Suprapubic skin (tissue), 4 donors: ENCODE results near the gene GRIN1. TPM values are rescaled to one million over a fixed set of nuclear protein-coding genes. Genes with fewer than 3 reads are reported as not detected.
A peak's percentile ranks its signal among the peaks of the same experiment; 100 is the strongest.

Source experiments
- DNase-seq, 2 donors: peaks; one replicate each; pipeline ENCODE4 v3.0.0-alpha.2; 2019; ENCODE audit warnings: low spot score in 2 of 2
- H3K27ac ChIP-seq: fragments of 200-600 bp; sonication (generic); one replicate; pipeline ENCODE4 v1.5.1; 2019
- H3K27me3 ChIP-seq: fragments of 200-600 bp; sonication (generic); one replicate; pipeline ENCODE4 v1.5.1; 2019
- H3K36me3 ChIP-seq: fragments of 200-600 bp; sonication (generic); one replicate; pipeline ENCODE4 v1.5.1; 2019
- H3K4me1 ChIP-seq: fragments of 200-600 bp; sonication (generic); one replicate; pipeline ENCODE4 v1.5.1; 2019
- H3K4me3 ChIP-seq: fragments of 200-600 bp; sonication (generic); one replicate; pipeline ENCODE4 v1.5.1; 2019; ENCODE audit warnings: mild to moderate bottlenecking
- H3K9me3 ChIP-seq: fragments of 200-600 bp; sonication (generic); one replicate; pipeline ENCODE4 v1.5.1; 2019
- CTCF ChIP-seq, 2 donors: fragments of 200-600 bp in 1 of 2; fragments of 450-650 bp in 1 of 2; sonication (generic) in 1 of 2; IDR thresholded peaks; one replicate each; pipeline ENCODE4 v1.5.1; 2016 to 2019; ENCODE audit warnings: antibody characterized with exemption in 2 of 2, mild to moderate bottlenecking in 1 of 2, moderate library complexity in 1 of 2
- EP300 ChIP-seq: sonication (generic); formaldehyde crosslinking; IDR thresholded peaks from one replicate; pipeline ENCODE4 v1.6.1; 2017; ENCODE audit warnings: antibody characterized with exemption
- POLR2A ChIP-seq, 2 donors: fragments of 450-650 bp; IDR thresholded peaks; one replicate each; pipeline ENCODE4 v1.6.1; 2017; ENCODE audit warnings: antibody characterized with exemption in 2 of 2, mild to moderate bottlenecking in 2 of 2, moderate library complexity in 2 of 2
- POLR2AphosphoS5 ChIP-seq, 3 donors: sonication (generic); formaldehyde crosslinking; IDR thresholded peaks; one replicate each; pipeline ENCODE4 v1.6.1; 2017; ENCODE audit warnings: antibody characterized with exemption in 3 of 3
- WGBS: methylation state at CpG from one replicate; pipeline ENCODE4 v1.1.5; 2018; 5-methylcytosine and 5-hydroxymethylcytosine counted together
- total RNA-seq, 4 donors: library from RNA; depleted of rRNA; stranded (reverse); fragments of >200 nt; gene quantifications; one replicate each; pipeline ENCODE4 v1.1.0, GENCODE V29; 2016

GRIN1 gene
- total RNA-seq, 4 donors from 2014 or later: 0.16 to 0.25 (median 0.16) TPM; not detected in 1

GRCh38 chr9:137175345-137175961 is 36.5 kb downstream of the GRIN1 start:
- Histone ChIP-seq H3K27ac (peak overlapping the region; percentile 58), H3K4me1 (peaks cover 33% of the 10 kb centered on the region), H3K27me3 (peaks cover 26% of the 10 kb centered on the region), H3K4me3 (no peak overlapping the region), H3K36me3 (peaks cover 33% of the 10 kb centered on the region), H3K9me3 (no peaks in the 10 kb centered on the region)
- WGBS: 18% methylated on average over 3 of the region's 33 CpGs
- no peak for DNase-seq
- TF ChIP-seq CTCF (IDR thresholded peaks at IDR 0.05) (no peak), EP300 (no peak), POLR2AphosphoS5 (IDR thresholded peaks at IDR 0.05) (no peak), POLR2A (IDR thresholded peaks at IDR 0.05) (no peak)

GRCh38 chr9:137176302-137177182 is 37.6 kb downstream of the GRIN1 start:
- Histone ChIP-seq H3K27ac (no peak overlapping the region), H3K4me1 (peaks cover 33% of the 10 kb centered on the region), H3K9me3 (no peaks in the 10 kb centered on the region), H3K4me3 (no peak overlapping the region), H3K27me3 (peaks cover 15% of the 10 kb centered on the region), H3K36me3 (peaks cover 44% of the 10 kb centered on the region)
- 48% methylated on average over 16 of the region's 17 CpGs for WGBS
- peak in 1 of 2 donors; percentile 53 for TF ChIP-seq CTCF (IDR thresholded peaks at IDR 0.05)
- TF ChIP-seq POLR2AphosphoS5 (IDR thresholded peaks at IDR 0.05): no peak
- DNase-seq: no peak

GRCh38 chr9:137178201-137178938 is 39.4 kb downstream of the GRIN1 start:
- H3K4me3 ChIP-seq: no peak overlapping the region
- no peak for DNase-seq
- TF ChIP-seq POLR2AphosphoS5 (IDR thresholded peaks at IDR 0.05) (no peak), CTCF (IDR thresholded peaks at IDR 0.05) (no peak), POLR2A (IDR thresholded peaks at IDR 0.05) (no peak), EP300 (no peak)
- H3K27ac ChIP-seq: no peak overlapping the region
- peaks cover 24% of the 10 kb centered on the region for H3K4me1 ChIP-seq
- 90% methylated on average over 13 of the region's 23 CpGs for WGBS
- H3K9me3 ChIP-seq: no peaks in the 10 kb centered on the region
- no peaks in the 10 kb centered on the region for H3K27me3 ChIP-seq
- peaks cover 62% of the 10 kb centered on the region for H3K36me3 ChIP-seq

GRCh38 chr9:137178939-137179630 is 40.1 kb downstream of the GRIN1 start:
- no peak overlapping the region for H3K4me3 ChIP-seq
- peaks cover 69% of the 10 kb centered on the region for H3K36me3 ChIP-seq
- H3K4me1 ChIP-seq: peaks cover 16% of the 10 kb centered on the region
- H3K9me3 ChIP-seq: no peaks in the 10 kb centered on the region
- 92% methylated on average over 13 of the region's 19 CpGs for WGBS
- no peaks in the 10 kb centered on the region for H3K27me3 ChIP-seq
- no peak for DNase-seq
- no peak overlapping the region for H3K27ac ChIP-seq
- TF ChIP-seq POLR2A (IDR thresholded peaks at IDR 0.05) (no peak), CTCF (IDR thresholded peaks at IDR 0.05) (no peak)
